BJ (cell line): ENCODE data around the gene COL9A3. TPM values are rescaled to one million over a fixed set of nuclear protein-coding genes. Genes with fewer than 3 reads are reported as not detected.

Experiments used
- CTCF ChIA-PET: fragments of 350-600 bp; formaldehyde crosslinking; extraction: SDS; loops from one replicate; lab custom pipeline; 2021; ENCODE audit warnings: antibody characterized with exemption, inconsistent platforms; lab: Yijun Ruan, JAX
- POLR2A ChIA-PET: fragments of 300-600 bp; sonication (Branson Sonifier 250); formaldehyde crosslinking; extraction: SDS; loops from one replicate; lab custom pipeline; 2021; ENCODE audit warnings: antibody characterized with exemption; lab: Charles Lee
- DNase-seq: peaks from one replicate; pipeline ENCODE4 v3.0.0-alpha.2; 2011; ENCODE audit warnings: low read depth
- H3K27me3 ChIP-seq: 2 replicates; pipeline ENCODE4 v1.6.0; 2011; ENCODE audit warnings: low read length; ENCODE audit not compliant: control insufficient read depth, insufficient read depth
- H3K36me3 ChIP-seq: 2 replicates; pipeline ENCODE4 v1.5.1; 2011; ENCODE audit warnings: low read length; ENCODE audit not compliant: control insufficient read depth, insufficient read depth
- H3K4me3 ChIP-seq: 2 replicates; pipeline ENCODE4 v1.5.1; 2011; ENCODE audit warnings: low read depth, mild to moderate bottlenecking, control low read depth, low read length
- CTCF ChIP-seq: IDR thresholded peaks from 2 replicates; pipeline ENCODE4 v1.5.1; 2011; ENCODE audit warnings: low read depth, mild to moderate bottlenecking, control low read depth, inconsistent platforms, low read length, moderate library complexity; ENCODE audit not compliant: insufficient read depth
- polyA plus RNA-seq: library from polyadenylated mRNA; depleted of rRNA; stranded (reverse); fragments of >200 nt; gene quantifications from 2 replicates; pipeline ENCODE4 v1.2.3, GENCODE V29; 2011

The COL9A3 gene
- polyA plus RNA-seq, 1 experiment: 0.21 TPM

GRCh38 chr20:62884556-62884955 is 67.7 kb downstream of the COL9A3 start:
- CTCF ChIA-PET: interaction anchor here (1.1 to 7.8 kb wide), 2 partner anchors 16 to 32 kb away, joined by 4 to 44 read pairs; no protein-coding TSS in a partner anchor
- POLR2A ChIA-PET: no interaction called here
- peaks cover 24% of the 10 kb centered on the region for H3K36me3 ChIP-seq
- DNase-seq: no peak
- no peaks in the 10 kb centered on the region for H3K27me3 ChIP-seq
- no peak for TF ChIP-seq CTCF
- no peak overlapping the region for H3K4me3 ChIP-seq

- CTCF ChIA-PET: interaction anchor here (0.6 to 7.8 kb wide), 4 partner anchors 15 to 385 kb away, joined by 4 to 44 read pairs (median 4); no protein-coding TSS in a partner anchor
- DNase-seq: no peak
- Histone ChIP-seq H3K36me3 (peaks cover 27% of the 10 kb centered on the region), H3K4me3 (no peak overlapping the region), H3K27me3 (no peaks in the 10 kb centered on the region)
- no peak for TF ChIP-seq CTCF
- POLR2A ChIA-PET: no interaction called here
Measured at GRCh38 chr20:62885046-62885895, 68.4 kb downstream of the COL9A3 start.

GRCh38 chr20:62885896-62886708 is 69.3 kb downstream of the COL9A3 start:
- POLR2A ChIA-PET: no interaction called here
- CTCF ChIA-PET: interaction anchor here (1.3 to 7.8 kb wide), 3 partner anchors 14 to 22 kb away, joined by 4 to 44 read pairs (median 5); no protein-coding TSS in a partner anchor

GRCh38 chr20:62886709-62887058 is 69.8 kb downstream of the COL9A3 start:
- no peak for TF ChIP-seq CTCF
- Histone ChIP-seq H3K36me3 (peaks cover 29% of the 10 kb centered on the region), H3K4me3 (no peak overlapping the region), H3K27me3 (no peaks in the 10 kb centered on the region)
- no peak for DNase-seq
- ChIA-PET POLR2A (no interaction called here), CTCF (interaction anchor here (0.6 to 7.8 kb wide), 4 partner anchors 14 to 25 kb away, joined by 3 to 44 read pairs (median 4); no protein-coding TSS in a partner anchor)

More at GRCh38 chr20:62885896-62886708, 69.3 kb downstream of the COL9A3 start:
- Histone ChIP-seq H3K27me3 (no peaks in the 10 kb centered on the region), H3K4me3 (no peak overlapping the region), H3K36me3 (peaks cover 27% of the 10 kb centered on the region)
- TF ChIP-seq CTCF: no peak
- DNase-seq: no peak
